Measurements from ENCODE around the gene ADCY3.

Gene ADCY3

DNA sequence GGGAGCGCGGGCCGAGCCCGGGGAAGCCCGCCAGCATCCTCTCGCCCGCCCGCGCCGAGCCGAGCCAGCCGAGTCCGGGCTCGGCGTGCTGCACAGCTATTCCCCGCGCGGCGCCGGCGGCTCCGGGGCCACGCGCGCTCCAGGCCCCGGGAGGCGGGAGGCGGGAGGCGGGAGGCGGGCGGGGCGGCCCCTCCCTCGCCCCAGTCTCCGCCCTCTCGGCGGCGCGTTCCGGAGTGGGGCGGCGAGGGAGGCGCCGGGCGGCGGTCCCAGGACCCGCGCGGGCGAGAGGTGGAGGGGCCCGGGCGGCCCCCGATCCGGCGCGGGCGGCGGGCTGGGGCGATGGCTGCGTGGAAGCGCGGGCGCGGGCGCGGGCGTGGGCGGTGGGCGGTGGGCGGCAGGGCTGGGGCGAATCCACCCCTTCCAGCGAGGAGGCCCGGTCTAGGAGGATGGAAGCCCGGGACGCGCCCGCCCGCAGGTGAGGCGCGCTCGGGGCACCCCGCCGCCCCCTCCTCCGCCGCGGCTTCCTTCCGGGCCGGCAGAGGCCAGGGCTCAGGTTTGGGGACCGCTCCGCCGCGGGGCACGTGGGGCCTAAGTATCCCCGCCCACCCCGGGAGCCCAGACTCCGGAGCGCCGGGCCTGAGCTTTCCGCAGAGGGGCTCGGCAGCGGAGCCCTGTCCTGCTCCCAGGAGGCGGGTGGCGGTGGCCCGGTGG is at the start of gene ADCY3:
Gene ADCY3, minus strand, starts transcription at position 140 of the 711 bp plus-strand sequence. CDS start 1,250 bp downstream, outside the sequence.
- no peak for FAIRE-seq

DNA sequence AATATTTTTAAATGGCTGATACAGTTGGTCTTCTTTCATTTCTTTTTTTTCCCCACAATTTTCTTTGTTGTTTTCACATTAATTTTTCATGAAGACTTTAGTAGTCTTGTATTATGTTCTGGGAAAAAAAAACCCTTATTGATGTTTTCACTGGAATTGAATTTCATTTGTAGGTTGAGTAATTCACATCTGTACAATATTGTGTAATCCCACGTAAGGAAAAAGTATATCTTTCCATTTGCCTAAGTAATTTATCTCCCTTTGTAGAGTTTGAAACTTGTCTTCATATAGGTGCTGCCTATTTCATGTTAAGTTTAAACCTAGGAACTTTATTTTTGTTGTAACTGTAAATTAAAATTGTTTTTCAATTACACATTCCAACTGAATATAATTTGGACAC is 49.7 kb upstream of the ADCY3 start:
- peak; percentile 55 for FAIRE-seq

DNA sequence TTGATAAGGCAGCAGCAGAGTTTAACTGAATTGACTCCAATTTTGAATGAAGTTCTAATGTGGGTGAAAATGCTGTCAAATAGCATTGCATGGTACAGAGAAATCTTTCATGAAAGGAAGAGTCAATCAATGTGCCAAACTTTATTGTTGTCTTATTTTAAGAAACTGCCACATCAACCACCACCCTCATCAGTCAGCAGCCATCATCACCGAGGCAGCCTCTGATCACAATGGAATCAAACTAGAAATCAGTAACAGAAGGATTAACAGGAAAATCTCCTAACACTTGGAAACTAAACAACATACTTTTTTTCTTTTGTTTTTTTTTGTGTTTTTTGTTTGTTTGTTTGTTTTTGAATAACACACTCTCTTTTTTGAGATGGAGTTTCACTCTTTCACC is 41.9 kb upstream of the ADCY3 start:
- FAIRE-seq: no peak

DNA sequence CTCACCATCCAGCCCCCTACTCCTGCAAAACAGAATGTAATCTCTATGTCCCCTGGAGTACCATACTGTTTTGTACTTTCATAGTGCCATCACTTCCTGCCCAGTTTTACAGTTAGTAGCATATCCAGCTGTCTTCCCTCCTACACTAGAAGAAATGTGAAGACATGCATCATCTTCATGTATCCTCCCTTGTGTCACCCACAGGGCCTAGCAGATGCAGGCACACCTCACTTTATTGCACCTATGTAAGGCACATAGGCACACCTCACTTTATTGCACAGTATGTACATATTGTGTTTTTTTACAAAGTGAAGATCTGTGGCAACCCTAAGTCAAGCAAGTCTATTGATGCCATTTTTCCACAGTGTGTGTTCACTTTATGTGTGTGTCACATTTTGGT is 39.7 kb upstream of the ADCY3 start:
- FAIRE-seq: no peak

DNA sequence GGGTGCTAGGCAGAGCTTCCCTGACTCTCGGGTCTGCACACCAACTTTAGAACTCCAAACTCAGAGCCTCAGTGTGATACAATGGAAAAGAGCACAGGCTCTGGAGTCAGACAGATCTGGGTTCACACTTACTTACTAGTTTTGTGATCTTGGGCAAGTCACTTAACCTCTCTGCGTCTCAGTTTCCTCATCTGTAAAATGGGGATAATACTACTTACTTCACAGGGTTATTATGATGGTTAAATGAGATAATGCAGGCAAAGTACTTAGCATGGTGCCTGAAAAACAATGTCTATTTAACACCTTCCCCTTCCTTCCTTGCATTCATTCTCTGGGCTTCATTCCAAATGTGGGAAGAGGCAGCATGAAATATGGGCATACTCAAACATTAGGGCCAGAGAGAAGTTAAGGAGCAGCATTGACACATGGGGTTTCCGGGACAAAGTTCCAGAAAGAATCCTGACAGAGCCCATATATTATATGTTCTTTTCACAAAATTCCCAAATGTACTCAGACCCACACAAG is 38.4 kb upstream of the ADCY3 start:
- no peak for FAIRE-seq

DNA sequence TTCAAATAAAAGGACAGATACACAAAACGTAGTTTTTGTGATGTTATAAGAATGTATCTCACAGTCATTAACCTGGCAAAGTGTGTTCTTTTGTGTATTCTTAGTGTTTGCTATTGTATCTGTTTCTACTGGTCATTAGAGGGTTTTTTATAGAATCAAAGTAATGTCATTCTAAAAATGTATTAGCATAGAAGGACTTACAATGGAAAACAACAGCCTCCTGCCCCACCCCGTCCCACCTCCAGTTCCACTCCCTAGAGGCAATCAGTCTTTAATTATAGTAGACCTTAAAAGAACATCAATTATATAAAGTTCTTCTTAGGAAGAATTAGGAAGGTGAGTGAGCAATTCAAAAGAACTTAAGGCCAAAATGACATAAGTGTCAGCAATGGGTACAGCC is 37.9 kb upstream of the ADCY3 start:
- FAIRE-seq: no peak

DNA sequence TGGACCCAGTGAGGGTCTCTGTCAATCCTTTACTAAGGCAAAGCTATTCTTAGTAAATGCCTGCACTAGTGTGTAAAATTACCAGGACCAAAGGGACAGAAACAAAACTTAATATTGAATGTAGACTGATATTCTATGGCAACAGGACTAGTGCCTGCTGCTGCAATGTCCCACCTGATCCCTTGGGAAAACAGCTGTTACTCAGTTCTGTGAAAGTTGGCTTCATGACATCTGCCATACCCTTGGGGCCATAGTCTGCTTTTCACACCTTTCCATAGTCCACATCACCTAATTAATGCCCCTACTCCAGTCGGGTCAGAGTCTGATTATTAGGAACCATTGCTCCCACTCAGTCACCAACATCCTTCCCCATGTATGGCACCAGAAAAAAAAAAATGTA is 37.2 kb upstream of the ADCY3 start:
- no peak for FAIRE-seq

DNA sequence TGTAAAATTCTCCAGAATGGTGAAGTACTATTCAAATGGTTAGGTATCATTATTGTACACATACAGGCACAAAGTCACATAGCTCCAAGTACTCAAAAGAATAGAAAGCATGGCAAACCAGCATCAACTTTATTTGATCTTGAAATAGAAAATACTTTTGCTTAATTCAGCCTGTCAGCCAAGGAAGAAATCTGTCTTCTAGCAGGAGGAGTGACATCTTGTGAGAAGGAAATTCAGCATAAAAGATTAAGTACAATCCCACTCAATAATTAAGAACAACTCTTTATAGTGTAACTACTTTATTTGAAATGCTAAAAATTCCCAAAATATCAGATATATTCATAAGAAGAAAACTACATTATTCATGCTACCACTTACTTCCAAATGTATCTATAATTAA is 35.9 kb upstream of the ADCY3 start:
- no peak for FAIRE-seq

DNA sequence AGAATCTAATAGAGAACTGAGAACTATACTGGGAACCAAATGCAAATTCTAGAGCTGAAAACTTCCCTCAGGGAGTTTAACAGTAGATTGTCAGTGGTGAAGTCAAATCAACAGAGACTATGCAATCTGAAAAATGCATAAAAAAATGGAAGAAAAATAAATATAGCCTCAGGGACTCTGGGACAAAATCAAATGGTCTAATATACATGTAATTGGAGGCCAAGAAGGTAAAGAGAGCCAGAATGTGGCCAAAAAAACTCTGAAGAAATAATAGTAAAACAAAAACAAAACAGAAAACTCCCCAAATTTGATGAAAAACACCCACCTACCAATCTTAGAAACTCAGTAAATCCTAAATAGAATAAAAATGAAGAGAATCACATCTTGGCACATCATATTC is 35.2 kb upstream of the ADCY3 start:
- FAIRE-seq: no peak

DNA sequence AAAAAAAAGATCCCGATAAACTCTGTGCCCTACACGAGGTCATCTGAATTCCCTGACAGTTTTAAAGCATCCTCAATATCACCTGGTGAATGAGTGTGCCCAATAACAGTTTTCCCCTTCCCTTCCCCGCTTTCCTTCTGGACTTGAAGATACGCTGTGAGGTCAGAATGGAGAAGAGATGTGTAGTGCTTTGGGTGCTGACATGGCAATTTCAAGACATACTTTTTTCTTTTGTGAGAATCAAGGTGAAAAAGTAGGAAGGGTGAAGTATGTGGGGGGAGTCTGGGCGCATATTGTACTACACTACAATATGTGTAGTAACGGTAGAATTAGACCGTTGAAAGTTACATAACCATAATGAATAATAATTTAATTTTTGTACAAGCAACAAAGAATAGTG is 30.1 kb upstream of the ADCY3 start:
- FAIRE-seq: no peak

DNA sequence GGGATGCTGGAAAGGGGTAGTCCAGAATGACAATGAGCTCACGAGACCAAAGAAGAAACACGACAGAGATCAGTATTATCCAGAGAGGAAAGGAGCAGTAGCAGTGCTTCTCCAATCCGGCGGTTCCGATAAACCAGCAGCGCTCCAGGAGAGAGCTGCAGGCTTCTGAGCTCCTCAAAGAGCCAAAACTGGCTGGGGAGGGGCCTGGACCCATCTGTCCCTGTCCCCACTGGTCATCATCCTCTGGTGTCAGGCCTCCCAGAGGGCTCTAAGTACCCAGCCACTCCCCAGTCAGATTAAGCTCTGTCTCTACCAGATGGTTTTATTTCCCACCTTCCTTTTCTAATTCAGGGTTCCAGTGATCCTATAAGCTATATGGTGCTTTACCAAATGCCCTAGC is 28.5 kb upstream of the ADCY3 start:
- no peak for FAIRE-seq

DNA sequence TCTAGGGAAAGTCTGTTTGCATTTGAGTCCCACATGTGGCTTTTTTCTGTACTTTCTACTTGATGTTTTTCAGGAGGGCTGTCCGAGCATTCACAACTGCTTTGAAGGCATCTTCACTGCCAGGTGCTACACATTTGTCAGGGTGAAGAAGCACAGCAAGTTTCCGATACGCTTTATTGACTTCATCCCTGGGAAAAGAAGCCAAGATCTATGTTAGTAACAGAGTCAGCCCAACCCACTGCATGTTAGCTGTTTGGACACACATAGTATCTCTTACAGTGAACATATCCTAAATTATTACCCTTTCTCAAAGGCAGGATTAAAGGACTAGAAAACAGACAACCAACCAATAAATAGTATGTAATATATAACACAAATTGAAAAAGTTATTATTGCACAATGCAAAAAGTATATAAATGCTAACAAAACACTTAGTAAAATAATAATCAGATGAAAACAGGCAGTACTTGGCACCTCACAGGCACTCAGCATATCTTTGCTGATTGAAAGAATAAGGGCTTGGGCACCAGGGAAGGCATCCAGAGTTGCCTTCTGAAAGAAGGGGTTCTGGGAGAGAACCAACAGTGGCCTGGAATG is 27.6 kb upstream of the ADCY3 start:
- no peak for FAIRE-seq

DNA sequence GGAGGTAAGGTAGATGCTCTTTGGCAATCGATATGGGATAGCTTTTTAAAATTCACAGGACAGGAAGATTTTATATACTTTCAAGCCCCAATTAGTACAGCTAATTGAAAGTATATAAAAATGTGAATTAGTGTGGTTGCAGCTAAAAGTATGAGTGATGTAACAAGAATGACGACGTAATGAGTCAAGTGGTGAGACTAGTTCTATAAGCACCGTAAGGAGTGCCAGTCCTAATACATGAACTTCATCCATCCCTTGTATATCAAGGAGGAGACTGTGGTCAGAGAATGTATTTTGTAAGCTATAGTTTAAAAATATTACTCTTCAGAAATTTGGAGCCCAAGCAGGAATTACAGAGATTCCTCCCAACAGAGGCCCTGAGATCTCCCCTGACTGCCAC is 25.9 kb upstream of the ADCY3 start:
- no peak for FAIRE-seq

DNA sequence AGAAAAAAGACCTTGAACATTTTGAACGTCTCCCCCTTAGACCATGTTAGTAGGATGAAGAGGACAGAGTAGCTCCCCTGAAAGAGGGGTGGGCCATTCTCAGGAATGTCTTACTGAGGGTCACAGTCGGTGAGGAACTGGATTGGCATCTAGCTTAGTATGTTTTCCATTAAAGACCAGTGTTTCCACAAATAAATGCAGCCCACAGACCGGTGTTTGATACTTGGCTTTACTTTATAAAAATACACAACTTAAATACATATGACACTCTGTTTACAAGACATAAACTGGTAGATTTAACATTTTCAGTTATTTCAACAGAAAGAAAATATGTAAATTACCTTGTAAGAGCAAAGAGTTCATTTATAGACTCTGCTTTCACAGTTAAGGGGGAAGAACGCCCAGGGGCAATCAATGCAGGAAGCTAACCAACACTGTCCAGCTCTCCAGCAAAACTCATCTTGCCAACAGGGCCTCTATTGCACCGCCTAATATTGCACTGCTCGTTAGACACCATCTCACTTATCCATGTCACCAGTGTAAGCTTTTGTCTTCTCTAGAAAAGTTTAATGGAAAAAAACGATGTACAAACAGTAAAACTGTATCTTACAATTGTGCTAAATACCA is 23.5 kb upstream of the ADCY3 start:
- no peak for FAIRE-seq

DNA sequence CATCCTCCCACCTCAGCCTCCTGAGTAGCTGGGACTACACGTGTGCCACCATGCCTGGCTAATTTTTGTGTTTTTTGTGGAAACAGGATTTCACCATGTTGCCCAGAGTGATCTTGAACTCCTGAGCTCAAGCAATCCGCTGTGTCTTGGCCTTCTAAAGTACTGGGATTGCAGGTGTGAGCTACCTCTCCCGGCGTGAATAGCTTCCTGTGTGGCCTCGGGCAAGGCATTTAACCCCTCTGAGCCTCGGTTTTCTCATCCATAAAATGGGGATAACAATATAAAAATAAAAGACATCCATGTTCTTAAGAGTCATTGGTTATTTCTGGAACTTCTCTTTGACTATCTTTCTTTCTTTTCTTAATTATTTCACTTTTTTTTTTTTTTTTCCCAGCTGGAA is 19.3 kb upstream of the ADCY3 start:
- FAIRE-seq: no peak

DNA sequence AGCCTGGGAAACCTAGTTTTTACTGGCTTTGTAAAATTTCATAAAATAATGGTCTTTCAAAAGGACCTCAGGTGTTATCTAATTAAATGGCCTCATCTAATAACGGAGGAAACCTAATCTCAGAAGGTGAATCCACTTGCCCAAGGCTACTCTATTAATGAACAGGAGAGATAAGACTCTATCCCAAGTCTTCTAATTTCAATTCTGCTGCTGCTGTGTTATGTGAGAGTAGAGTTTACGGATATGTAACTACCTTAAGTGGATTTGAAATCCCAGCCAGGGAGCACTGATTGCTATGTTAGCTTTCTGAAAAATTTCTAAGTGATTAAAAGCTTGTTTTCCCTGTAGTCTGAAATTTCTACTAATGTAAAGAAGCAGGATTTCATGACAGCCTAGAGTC is 17.2 kb upstream of the ADCY3 start:
- no peak for FAIRE-seq

DNA sequence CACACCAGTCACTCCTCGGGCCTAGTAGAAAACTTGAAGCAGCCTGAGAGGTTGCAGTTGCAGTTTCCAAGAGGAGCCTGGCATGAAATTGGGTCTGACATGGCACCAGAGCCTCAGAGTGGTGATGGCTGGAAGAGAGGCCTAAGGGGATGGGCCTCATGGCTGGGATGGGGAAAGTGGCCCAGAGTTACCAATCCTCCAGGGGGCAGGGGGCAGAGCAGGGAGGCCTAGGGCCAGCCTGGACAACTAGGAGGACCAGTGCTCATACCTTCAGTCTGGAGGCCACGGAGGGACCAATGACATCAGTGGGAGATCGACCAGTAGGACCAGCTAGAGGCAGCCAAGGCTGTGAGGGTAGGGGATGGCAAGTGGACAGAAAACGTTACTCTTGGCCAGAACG is 15.1 kb upstream of the ADCY3 start:
- no peak for FAIRE-seq

DNA sequence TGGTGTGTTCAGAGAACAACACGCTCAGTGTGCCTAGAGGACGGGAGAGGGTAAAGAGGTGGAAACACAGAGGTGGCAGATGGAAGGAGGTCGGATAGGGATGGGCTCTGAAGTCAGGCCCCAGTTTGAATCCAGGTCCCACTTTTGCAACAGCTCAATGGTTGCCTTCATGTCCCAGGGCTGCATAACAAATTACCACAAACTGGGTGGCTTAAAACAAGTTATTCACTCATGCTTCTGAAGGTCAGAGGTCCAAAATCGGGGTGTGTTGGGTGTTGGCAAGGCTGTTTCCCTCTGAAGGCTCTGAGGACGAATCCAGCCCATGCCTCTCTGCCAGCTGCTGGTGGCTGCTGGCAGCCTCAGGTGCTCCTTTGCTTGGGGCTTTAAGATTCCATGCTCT is 12.7 kb upstream of the ADCY3 start:
- FAIRE-seq: no peak

DNA sequence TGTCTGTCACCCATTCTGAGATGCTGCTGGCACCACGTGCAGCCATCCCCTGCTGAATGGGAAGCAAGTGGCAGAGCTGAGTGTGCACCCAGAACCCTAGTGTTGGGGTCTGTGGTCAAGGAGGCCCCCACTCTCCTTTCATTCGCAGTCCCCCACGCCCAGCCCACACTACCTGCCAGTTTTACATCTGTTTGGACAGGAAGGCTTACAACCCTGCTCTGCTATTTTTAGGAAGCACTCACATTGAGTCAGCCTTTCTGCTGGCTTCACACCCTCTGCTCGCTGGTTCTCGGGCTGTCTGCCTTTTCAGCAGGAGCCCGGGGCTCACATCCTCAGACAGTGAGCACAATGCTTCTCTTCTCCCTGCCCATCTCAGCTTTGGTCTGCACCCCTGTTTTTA is 10.7 kb upstream of the ADCY3 start:
- FAIRE-seq: no peak

DNA sequence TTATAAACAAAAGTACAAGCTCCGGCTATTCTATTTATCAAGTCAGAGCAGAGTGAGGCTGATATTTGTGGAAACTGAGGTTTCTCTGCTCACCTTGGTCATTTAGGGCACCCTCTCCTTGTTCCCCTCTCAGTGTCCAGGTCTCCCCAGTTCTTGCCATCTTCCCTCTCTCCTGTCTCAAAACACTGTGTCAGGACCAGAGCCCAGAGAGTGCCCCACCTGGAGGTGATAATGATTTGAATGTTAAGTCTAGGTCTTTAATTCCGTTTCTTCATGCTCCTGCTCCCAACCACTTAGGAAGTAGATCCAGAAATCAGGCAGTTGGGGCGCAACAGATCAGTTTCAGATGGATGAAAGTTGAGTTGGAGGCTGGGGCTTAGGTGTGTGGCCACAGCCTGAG is 9.2 kb upstream of the ADCY3 start:
- FAIRE-seq: no peak

DNA sequence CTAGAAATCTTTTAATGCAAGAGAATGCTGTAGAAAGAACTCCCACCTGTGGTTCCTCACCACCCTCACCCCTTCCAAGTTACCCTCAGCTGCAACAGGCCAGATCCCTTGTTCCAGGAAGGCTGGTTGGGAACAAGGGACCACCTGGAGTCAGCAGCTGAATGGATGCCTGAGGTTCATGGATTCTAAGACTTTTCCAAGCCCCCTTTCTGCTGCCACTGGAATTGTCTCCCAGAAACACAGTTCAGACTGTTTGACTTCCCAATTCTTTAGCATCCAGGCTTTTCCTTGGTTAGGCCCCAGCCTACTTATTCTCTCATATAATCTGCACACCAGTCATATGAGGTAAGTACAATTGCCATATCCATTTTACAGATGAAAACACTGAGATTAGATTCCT is 8.0 kb upstream of the ADCY3 start:
- FAIRE-seq: no peak

DNA sequence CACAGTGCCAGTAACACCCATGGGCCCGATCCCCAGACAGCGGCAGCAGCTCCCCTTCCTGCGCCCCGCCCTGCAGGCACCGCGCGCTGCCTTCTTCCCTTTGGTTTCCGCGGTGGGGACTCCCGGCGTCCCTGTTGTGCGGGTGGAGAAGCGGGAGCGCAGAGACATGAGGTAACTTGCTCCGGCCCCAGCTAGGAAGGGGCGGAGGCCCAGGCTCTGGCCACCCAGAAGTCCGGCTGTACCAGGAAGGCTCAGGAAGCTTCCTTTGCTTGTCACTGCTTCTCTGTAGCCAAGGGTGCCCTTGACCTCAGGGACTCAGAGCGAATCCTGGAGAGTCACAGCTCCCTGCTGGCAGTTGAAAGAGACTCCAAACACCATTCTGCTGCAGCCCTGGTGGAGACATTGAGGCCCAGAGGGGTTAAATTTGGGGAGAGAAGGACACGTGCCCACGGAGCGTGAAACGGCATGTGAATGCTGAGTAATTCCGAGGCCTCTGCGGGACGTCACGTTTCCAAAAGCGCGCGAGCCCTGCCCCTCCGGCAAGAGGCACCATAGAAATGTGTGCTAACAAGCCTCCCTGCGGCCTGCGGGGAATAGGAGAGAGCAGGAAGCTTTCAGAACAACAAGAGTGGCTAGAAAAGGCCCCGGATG is 6.7 kb upstream of the ADCY3 start:
- FAIRE-seq: no peak

DNA sequence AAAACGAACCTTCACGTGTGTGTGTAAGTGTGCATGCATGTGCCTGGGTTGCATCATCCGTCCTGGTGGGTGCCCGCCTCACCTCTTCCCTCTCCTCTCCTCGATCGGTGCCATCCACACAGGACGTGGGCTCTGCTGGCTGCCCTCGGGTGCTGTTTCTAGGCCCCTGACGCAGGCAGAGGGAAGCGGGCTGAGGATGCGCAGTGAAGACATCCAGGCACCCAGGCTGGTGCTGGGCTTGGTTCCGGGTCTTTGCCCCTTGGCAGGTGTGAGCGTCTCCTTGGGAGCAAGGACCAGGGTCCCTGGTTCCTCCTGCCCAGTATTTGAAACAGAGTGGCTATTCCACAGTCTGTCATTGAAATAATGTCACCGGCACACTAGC is 6.2 kb upstream of the ADCY3 start:
- FAIRE-seq: no peak

DNA sequence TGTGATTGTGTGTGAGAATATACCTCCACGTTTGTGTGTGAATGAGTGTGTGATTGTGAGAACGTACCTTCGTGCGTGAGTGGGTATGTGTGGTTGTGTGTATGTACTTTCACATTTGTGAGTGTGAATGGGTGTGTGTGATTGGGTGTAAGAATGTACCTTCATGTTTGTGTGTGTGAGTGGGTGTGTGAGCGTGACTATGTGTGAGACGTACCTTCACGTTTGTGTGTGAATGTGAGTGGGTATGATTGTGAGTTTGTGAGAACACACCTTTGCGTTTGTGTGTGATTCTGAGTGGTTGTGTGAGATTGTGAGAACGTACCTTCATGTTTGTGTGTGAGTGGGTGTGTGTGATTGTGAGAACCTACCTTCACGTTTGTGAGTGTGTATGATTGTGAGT is 5.8 kb upstream of the ADCY3 start:
- no peak for FAIRE-seq
